Fibroblast of the aortic adventitia (primary cell): Measurements from ENCODE around the gene FBLN1. TPM values are rescaled to one million over a fixed set of nuclear protein-coding genes. Genes with fewer than 3 reads are reported as not detected.

Experiments used
- DNase-seq: peaks from one replicate; pipeline ENCODE4 v3.0.0-alpha.2; 2010; ENCODE audit warnings: low read depth
- H3K4me3 ChIP-seq: 2 replicates; pipeline ENCODE4 v1.5.1; 2011; ENCODE audit warnings: low read depth, mild to moderate bottlenecking, control low read depth, low read length, moderate library complexity
- total RNA-seq: library from RNA; depleted of rRNA; stranded (reverse); fragments of >200 nt; gene quantifications from 2 replicates; pipeline ENCODE4 v1.2.3, GENCODE V29; 2012; ENCODE audit warnings: low replicate concordance
- TF ChIP-seq, protein P1 (sequence below): IDR thresholded peaks from 2 replicates; pipeline ENCODE4 v1.5.1; 2011; ENCODE audit warnings: mild to moderate bottlenecking, low read length, control low read depth, inconsistent platforms; ENCODE audit not compliant: insufficient read depth

The FBLN1 gene
- total RNA-seq, 1 donor = 561 TPM

DNA sequence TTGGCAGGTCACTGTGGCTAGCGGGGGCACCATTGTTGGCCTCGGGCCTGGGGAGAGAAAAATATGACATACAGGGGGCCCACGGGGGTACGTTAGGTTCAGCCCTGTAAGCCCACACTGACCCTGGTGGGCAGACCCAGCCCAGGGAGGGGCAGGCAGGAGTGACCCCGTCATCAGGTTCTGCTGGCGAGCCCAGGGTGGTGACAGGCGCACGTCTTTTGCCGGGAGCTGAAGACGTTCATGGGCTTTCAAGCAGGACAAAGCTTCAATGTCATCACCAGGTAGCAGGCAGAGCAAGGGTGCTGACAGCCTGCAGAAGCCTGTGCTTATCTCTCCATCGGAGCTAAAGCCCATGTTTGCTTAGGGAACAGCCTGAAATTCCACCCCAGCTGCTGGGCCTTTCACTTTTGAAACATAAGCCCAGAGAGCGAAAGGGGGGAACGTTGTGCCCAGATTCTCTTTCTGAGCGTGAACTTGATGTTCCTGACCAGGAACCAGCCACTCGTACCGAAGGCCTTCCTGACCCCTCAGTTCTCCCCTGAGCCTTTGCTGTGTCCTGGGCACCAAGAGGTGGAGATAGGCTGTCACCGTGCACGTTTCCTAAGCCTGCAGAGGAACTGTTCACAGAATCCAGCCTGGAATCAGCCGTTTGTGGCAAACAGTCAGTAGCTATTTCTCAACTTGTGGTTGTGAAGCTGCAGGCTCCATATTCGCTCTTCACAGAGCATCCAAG is 94.9 kb downstream of the FBLN1 start:
- TF ChIP-seq, protein P1, sequence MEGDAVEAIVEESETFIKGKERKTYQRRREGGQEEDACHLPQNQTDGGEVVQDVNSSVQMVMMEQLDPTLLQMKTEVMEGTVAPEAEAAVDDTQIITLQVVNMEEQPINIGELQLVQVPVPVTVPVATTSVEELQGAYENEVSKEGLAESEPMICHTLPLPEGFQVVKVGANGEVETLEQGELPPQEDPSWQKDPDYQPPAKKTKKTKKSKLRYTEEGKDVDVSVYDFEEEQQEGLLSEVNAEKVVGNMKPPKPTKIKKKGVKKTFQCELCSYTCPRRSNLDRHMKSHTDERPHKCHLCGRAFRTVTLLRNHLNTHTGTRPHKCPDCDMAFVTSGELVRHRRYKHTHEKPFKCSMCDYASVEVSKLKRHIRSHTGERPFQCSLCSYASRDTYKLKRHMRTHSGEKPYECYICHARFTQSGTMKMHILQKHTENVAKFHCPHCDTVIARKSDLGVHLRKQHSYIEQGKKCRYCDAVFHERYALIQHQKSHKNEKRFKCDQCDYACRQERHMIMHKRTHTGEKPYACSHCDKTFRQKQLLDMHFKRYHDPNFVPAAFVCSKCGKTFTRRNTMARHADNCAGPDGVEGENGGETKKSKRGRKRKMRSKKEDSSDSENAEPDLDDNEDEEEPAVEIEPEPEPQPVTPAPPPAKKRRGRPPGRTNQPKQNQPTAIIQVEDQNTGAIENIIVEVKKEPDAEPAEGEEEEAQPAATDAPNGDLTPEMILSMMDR = no peak
- no peak overlapping the region for H3K4me3 ChIP-seq
- DNase-seq = no peak

DNA sequence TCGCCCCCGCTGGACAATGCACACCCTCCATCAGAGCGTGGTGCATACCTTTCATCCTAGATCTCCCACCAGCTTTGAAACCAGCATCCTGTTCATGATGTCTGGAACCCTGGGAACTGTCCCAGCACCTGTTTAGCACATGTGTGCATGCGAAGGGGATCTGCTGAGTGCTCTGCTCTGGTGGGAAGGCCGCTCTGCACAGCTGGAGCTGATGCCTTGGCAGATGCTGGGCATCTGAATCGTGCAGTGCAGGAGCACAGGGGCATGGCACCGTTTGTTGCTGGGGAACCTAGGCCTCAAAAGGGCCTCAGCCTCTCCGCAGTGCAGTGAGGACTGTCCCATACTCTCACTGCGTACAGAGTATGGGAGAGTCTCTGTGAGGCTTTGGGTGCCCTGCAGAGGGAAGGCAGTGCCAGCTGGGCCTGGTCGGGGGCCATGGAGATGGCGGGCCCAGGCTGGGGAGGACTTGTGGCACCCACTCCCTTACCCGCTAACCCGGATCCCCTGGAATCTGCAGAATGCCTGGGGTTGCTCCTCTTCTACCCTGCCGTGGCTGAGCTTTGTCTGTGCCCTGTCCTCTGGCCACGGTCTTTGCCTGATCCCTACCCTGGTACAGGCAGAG is 96.0 kb downstream of the FBLN1 start:
- DNase-seq = no peak

DNA sequence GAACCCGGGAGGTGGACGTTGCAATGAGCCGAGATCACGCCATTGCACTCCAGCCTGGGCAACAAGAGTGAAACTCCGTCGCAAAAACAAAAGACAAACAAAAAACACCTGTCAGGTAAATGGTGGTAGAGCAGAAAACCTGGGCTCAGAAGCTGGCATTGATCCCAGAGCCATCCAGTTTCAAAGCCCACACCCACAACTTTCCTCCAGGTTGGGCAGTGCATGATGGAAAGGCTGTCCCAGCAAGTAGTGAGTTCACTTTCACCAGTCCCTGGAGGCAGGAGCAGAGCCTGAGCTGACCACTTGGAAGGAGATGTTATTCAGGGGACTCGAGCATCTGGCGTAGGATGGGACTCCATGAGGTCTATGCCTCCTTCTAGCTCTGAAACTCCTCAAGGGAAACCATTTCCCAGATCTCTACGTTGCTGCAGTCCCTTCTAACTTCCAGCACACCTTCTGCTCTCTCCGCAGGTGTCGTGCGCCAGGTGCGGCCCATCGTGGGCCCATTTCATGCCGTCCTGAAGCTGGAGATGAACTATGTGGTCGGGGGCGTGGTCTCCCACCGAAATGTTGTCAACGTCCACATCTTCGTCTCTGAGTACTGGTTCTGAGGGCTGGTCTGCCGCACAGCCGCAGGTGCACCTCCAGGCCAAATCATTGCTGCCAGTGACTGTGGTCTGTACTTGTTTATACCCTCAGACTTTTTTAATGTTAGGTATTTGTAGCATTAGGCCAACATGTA is 97.3 kb downstream of the FBLN1 start:
- TF ChIP-seq, protein P1 = no peak
- DNase-seq = no peak
- H3K4me3 ChIP-seq = no peak overlapping the region

More for the DNA sequence above, 96.0 kb downstream of the FBLN1 start:
- TF ChIP-seq, protein P1 = no peak
- no peak overlapping the region for H3K4me3 ChIP-seq

DNA sequence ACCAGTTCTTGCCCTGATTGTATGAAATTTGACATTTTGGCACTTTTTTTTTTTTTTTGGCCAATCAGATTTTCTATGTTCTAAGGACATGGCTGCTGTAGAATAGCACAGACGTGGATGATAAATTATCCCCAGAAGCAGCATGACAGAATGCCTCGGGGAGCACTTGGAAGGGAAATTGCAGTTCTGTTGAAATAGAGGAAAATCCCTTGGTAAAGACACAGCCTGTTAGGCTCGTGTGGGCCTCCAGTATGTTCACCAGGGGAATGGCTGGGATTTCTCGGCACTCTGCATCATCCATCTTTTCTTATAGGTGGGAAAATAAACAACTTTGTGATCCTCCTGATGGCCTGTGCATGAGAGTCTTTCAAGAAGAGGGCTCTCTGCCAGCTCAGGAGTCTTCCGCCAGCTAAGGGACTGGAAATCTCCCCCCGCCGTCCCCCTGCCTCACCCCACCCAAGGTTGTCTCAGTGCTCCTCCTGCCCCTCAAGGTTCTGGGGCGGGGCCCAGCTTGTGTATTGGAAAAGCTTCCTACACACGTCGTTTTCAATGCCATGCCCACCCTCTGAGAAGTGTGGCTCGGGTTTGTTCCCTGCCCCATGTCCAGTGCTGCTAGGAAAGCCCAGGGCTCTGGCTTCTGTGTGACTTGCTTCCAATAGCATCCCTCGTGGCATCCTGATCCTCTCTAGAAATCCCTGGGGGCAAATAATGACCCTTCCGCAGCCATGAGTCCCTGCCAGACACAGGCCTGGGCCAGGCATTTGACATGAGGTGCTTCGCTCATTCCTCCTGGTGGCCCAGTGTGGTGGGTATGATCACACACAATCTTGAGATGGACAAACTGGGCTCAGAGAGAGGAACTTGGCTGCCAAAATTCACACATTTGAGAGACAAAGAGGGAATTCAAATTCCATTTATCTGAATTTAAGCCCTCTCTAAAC is 98.4 kb downstream of the FBLN1 start:
- DNase-seq = peak; percentile 72
- TF ChIP-seq, protein P1 = no peak
- no peak overlapping the region for H3K4me3 ChIP-seq

DNA sequence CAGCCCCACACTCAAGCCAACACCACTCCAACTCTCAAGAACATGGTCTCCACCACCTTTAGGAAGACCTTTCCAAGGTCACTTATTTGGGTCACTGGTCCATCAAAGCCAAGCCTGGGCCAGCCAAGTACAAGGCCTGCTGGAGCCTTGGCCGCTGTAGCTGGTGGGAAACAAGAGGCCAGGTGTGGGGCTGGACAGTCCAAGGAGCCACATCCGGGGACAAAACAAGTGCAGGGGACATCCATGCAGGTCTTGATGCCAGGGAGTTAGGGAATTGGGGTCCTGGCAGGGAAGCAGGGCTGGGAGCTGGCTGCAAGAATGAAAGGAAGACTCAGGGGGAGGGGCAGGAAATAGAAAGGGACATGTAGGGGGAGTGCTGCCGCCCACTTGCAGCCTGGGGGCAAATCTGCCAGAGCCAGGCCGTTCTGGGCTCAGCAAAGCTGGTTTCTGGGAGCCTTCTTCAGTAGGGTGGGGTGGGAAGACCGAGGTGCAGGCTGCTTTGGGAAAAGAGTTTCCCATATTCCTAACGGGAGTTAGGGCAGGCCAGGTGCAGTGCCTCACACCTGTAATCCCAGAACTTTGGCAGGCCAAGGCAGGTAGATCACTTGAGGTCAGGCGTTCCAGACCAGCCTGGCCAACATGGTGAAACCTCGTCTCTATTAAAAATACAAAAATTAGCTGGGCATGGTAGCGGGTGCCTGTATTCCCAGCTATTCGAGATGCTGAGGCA is 99.5 kb downstream of the FBLN1 start:
- no peak for DNase-seq
- H3K4me3 ChIP-seq = no peak overlapping the region
- TF ChIP-seq, protein P1 = no peak
